G401.6 (cell line): Measurements from ENCODE around the gene IFNK.

Experiments used
- FAIRE-seq: peaks from 2 replicates; lab custom pipeline; 2012; peaks lifted over from hg19 to GRCh38; lab: Jason Lieb, UNC

The IFNK gene

DNA sequence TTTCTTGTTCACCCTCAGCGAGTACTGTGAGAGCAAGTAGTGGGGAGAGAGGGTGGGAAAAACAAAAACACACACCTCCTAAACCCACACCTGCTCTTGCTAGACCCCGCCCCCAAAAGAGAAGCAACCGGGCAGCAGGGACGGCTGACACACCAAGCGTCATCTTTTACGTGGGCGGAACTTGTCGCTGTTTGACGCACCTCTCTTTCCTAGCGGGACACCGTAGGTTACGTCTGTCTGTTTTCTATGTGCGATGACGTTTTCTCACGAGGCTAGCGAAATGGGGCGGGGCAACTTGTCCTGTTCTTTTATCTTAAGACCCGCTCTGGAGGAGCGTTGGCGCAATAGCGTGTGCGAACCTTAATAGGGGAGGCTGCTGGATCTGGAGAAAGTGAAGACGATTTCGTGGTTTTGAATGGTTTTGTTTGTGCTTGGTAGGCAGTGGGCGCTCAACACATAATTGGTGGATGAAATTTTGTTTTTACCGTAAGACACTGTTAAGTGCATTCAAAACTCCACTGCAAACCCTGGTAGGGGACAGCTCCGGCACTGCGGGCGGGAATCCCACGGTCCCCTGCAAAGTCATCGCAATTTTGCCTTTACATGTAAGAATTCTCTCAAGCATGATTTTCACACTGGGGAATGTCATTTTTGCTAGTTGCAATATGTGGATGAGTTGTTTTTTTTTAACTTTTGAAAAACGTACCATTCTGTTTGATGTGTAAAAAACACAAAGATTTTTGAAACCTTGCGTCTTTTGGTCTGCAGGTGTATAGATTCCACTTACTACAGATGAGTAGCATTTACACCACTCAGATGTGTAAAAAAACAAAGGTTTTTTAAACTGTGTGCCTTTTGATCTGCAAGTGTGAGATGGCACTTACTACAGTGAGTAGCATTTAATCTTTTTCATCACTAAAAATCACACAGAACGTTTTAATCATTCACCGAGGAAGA, 49.8 kb downstream of the IFNK start:
- peak; percentile 90 for FAIRE-seq
